Neuron (in vitro differentiated cells): Measurements from ENCODE around the gene CPNE4.

ENCODE experiments used
- H2AFZ ChIP-seq: one replicate; pipeline ENCODE4 v1.6.1; 2013; ENCODE audit warnings: low read depth, mild to moderate bottlenecking, inconsistent platforms, low read length, moderate library complexity
- H3K27me3 ChIP-seq: one replicate; pipeline ENCODE4 v1.6.1; 2013; ENCODE audit warnings: low read length; ENCODE audit not compliant: insufficient read depth
- H3K36me3 ChIP-seq: one replicate; pipeline ENCODE4 v1.6.1; 2013; ENCODE audit warnings: low read length; ENCODE audit not compliant: insufficient read depth
- H3K4me1 ChIP-seq: one replicate; pipeline ENCODE4 v1.6.1; 2013; ENCODE audit warnings: low read length; ENCODE audit not compliant: insufficient read depth
- H3K4me3 ChIP-seq: 2 replicates; pipeline ENCODE4 v1.5.1; 2013; ENCODE audit warnings: mild to moderate bottlenecking, low read length, moderate library complexity
- H3K9me3 ChIP-seq: one replicate; pipeline ENCODE4 v1.6.1; 2013; ENCODE audit warnings: low read length

The CPNE4 gene

DNA sequence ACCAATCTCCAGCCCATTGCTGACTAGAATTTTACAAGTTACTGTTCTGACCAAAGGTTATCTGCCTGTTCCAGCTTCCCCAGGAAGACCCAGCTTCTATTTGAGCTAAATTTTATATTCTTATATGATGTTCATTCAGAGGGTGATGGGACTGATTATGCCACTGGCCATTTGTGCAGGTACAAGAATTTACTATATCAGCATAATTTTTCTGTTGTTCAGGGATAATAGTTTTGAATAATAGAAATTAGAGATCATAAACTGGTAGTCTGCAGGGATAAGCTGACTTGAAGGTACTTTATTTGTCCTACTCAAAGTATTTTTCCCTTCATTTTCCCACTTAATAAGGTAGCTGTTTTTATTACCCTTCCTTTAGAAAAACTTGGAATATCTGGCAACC is 309.4 kb downstream of the CPNE4 start:
- no peak overlapping the region for H2AFZ ChIP-seq
- H3K27me3 ChIP-seq, result no peaks in the 10 kb centered on the region
- H3K4me1 ChIP-seq, result no peaks in the 10 kb centered on the region
- no peak overlapping the region for H3K4me3 ChIP-seq
- H3K36me3 ChIP-seq, result no peaks in the 10 kb centered on the region
- H3K9me3 ChIP-seq, result no peaks in the 10 kb centered on the region

- no peak overlapping the region for H3K4me3 ChIP-seq
- no peaks in the 10 kb centered on the region for H3K36me3 ChIP-seq
- no peaks in the 10 kb centered on the region for H3K9me3 ChIP-seq
- H2AFZ ChIP-seq, result no peak overlapping the region
- H3K4me1 ChIP-seq, result no peaks in the 10 kb centered on the region
- H3K27me3 ChIP-seq, result no peaks in the 10 kb centered on the region
Measured at GRCh38 chr3:131723343-131723742, 311.5 kb downstream of the CPNE4 start.

DNA sequence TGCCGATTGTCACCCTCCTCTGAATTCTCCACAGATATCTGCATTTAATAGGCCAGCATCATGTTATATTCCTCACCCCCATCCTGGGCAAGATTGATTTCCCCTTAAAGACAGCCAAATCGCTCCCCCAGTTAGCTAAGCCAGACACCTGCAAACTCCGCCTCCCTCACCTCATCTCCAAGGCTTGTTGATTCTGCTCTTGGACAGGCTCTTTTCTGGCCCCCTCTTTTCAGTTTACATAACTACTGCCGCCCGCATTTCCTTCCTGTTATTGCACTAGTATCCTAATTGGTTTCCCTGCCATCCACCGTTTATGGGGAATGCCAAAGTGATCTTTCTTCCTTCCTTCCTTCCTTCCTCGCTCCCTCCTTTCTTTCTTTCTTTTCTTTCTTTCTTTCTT is 317.3 kb downstream of the CPNE4 start:
- Histone ChIP-seq H3K27me3 (no peaks in the 10 kb centered on the region), H3K9me3 (no peaks in the 10 kb centered on the region), H3K4me3 (no peak overlapping the region), H3K4me1 (no peaks in the 10 kb centered on the region), H2AFZ (no peak overlapping the region), H3K36me3 (no peaks in the 10 kb centered on the region)

DNA sequence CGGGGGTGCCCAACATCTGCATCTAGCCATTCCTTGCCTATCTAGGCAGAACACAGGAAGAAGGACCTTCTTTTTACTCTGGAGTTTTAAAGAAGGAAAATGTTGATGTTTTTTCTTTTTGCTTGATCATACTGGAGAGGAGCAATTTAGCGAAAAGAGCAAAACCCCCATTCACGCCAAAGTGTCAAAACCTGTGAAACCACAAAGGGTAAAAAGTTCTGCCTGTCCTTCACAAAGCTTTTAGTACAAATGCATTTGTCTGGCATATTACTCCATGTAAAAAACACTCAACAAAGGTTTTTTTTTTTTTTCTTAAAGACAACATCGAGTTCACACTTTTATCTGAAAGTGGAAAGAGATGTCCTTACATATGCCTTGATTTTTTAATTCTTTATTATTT is 317.9 kb downstream of the CPNE4 start:
- no peaks in the 10 kb centered on the region for H3K27me3 ChIP-seq
- no peak overlapping the region for H3K4me3 ChIP-seq
- H2AFZ ChIP-seq, result no peak overlapping the region
- no peaks in the 10 kb centered on the region for H3K36me3 ChIP-seq
- H3K9me3 ChIP-seq, result no peaks in the 10 kb centered on the region
- H3K4me1 ChIP-seq, result no peaks in the 10 kb centered on the region

DNA sequence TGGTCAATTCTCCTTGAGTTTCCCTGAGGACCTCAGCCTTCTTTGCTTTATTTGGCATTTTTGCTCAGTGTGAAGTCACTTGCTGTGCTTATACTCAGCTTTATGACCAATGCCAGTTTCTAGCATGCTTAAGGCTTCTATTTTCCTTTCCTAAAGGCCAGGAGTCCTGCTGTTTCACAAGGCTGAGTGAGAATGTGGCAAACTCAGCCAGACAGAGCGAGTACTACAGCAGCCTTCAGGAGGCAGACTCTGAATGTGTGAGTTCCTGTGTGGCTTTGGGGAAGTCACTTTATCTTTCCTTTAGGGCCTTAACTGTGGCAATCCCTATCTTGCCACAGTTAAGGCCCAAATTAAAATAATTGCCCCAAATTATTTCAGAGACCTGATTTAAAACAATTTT is 318.8 kb downstream of the CPNE4 start:
- Histone ChIP-seq H3K4me3 (no peak overlapping the region), H3K36me3 (no peaks in the 10 kb centered on the region), H3K9me3 (no peaks in the 10 kb centered on the region), H3K4me1 (no peaks in the 10 kb centered on the region), H2AFZ (no peak overlapping the region), H3K27me3 (no peaks in the 10 kb centered on the region)

GRCh38 chr3:131714585-131715220 is 320.1 kb downstream of the CPNE4 start:
- H3K36me3 ChIP-seq, result no peaks in the 10 kb centered on the region
- no peaks in the 10 kb centered on the region for H3K27me3 ChIP-seq
- H3K4me1 ChIP-seq, result no peaks in the 10 kb centered on the region
- H3K4me3 ChIP-seq, result no peak overlapping the region
- no peaks in the 10 kb centered on the region for H3K9me3 ChIP-seq
- H2AFZ ChIP-seq, result no peak overlapping the region

GRCh38 chr3:131713416-131714123 is 321.2 kb downstream of the CPNE4 start:
- Histone ChIP-seq H3K4me1 (no peaks in the 10 kb centered on the region), H3K36me3 (no peaks in the 10 kb centered on the region), H3K4me3 (no peak overlapping the region), H3K9me3 (no peaks in the 10 kb centered on the region), H3K27me3 (no peaks in the 10 kb centered on the region), H2AFZ (no peak overlapping the region)

GRCh38 chr3:131712662-131713061 is 322.2 kb downstream of the CPNE4 start:
- Histone ChIP-seq H3K4me1 (no peaks in the 10 kb centered on the region), H3K4me3 (no peak overlapping the region), H3K27me3 (no peaks in the 10 kb centered on the region), H2AFZ (no peak overlapping the region), H3K36me3 (no peaks in the 10 kb centered on the region), H3K9me3 (no peaks in the 10 kb centered on the region)

DNA sequence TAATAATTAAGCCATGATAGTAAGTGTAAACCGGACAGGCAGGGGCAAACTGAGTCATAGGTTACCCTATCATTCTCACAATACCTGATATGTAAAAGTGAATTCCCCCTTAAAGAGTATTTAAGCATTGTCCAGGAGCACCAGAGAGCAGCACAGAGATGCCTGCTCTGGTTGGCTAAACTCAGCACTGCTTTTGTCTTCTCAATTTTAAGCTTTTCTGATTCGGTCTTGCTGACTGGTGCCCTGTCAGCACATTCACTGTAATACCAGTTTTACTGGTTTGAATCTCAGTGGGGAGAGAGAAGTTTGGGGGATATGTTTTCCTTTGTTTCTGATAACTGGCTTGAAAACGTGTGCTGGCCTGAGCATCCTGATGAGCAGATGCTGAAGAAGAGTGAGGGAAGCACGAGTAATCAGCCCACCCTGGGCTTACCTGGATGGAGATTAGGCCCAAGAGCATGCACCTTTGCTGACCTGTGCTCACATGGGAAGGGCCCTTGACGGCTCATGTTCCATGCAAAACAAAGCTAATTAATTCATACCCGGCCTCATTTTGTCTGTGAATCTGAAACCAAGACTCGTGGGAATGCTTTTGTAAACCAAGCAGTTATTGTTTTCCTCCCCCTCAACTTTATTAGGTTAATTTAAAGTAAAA is 323.6 kb downstream of the CPNE4 start:
- no peak overlapping the region for H2AFZ ChIP-seq

DNA sequence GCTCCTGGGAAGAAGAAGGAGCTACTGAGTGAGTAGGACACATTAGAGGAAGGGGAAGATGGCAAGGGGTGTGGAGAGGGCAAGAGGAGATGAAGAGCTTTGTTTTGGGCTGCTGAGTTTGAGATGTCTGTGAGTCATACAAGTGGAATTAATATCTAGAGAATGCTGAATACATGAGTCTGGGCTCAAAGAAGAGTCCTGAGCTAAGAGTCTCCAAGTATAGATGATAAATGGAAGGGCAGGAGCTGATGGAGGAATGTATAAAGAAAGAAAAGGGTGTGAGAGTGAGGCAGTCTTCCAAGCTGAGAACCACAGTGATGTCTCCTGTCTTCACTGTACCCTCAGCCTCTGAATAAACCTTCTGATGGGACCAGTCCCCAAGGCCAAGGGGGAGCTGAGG is 326.6 kb downstream of the CPNE4 start:
- no peaks in the 10 kb centered on the region for H3K36me3 ChIP-seq
- H2AFZ ChIP-seq, result no peak overlapping the region
- H3K4me1 ChIP-seq, result peaks cover 6% of the 10 kb centered on the region
- H3K4me3 ChIP-seq, result no peak overlapping the region
- H3K27me3 ChIP-seq, result no peaks in the 10 kb centered on the region
- H3K9me3 ChIP-seq, result no peaks in the 10 kb centered on the region

More for the DNA sequence above, 323.6 kb downstream of the CPNE4 start:
- Histone ChIP-seq H3K4me3 (no peak overlapping the region), H3K9me3 (no peaks in the 10 kb centered on the region), H3K36me3 (no peaks in the 10 kb centered on the region), H3K27me3 (no peaks in the 10 kb centered on the region), H3K4me1 (no peaks in the 10 kb centered on the region)

GRCh38 chr3:131705558-131706051 is 329.2 kb downstream of the CPNE4 start:
- H3K4me3 ChIP-seq, result no peak overlapping the region
- no peaks in the 10 kb centered on the region for H3K27me3 ChIP-seq
- peaks cover 6% of the 10 kb centered on the region for H3K4me1 ChIP-seq
- H3K36me3 ChIP-seq, result no peaks in the 10 kb centered on the region
- no peaks in the 10 kb centered on the region for H3K9me3 ChIP-seq
- H2AFZ ChIP-seq, result no peak overlapping the region

- Histone ChIP-seq H3K4me1 (peaks cover 6% of the 10 kb centered on the region), H2AFZ (no peak overlapping the region), H3K9me3 (no peaks in the 10 kb centered on the region), H3K36me3 (no peaks in the 10 kb centered on the region), H3K27me3 (no peaks in the 10 kb centered on the region), H3K4me3 (no peak overlapping the region)
Measured at GRCh38 chr3:131705099-131705498, 329.7 kb downstream of the CPNE4 start.

- Histone ChIP-seq H3K4me1 (peaks cover 6% of the 10 kb centered on the region), H3K9me3 (no peaks in the 10 kb centered on the region), H2AFZ (no peak overlapping the region), H3K4me3 (no peak overlapping the region), H3K36me3 (no peaks in the 10 kb centered on the region), H3K27me3 (no peaks in the 10 kb centered on the region)
Measured at GRCh38 chr3:131704098-131704497, 330.7 kb downstream of the CPNE4 start.
